Body of pancreas (tissue), 4 donors: ENCODE results near the gene KNCN. TPM values are rescaled to one million over a fixed set of nuclear protein-coding genes. Genes with fewer than 3 reads are reported as not detected.

ENCODE experiments used
- ATAC-seq: fragments of 150-250 bp; one replicate; pipeline ENCODE4 v1.9.1; 2016
- DNase-seq, 4 donors: peaks; one replicate each; pipeline ENCODE4 v3.0.0-alpha.2; 2019
- H3K27ac ChIP-seq, 4 donors: fragments of 200-600 bp; sonication (generic); 1 replicate in 3 of 4; 2 replicates in 1 of 4; pipeline versions ENCODE4 v1.5.1 to v1.6.1; 2016 to 2019; ENCODE audit warnings: mild to moderate bottlenecking in 1 of 4, mixed read lengths in 1 of 4, moderate library complexity in 1 of 4
- H3K27me3 ChIP-seq, 2 donors: fragments of 200-600 bp; sonication (generic); one replicate each; pipeline ENCODE4 v1.6.0; 2016; ENCODE audit warnings: mild to moderate bottlenecking in 1 of 2
- H3K36me3 ChIP-seq, 2 donors: fragments of 200-600 bp; sonication (generic); replicated peaks in 1 of 2; 2 replicates each; pipeline ENCODE4 v1.5.1; 2016; ENCODE audit warnings: low read depth in 2 of 2; ENCODE audit not compliant: insufficient read depth in 1 of 2
- H3K4me1 ChIP-seq: fragments of 200-600 bp; sonication (generic); one replicate; pipeline ENCODE4 v1.6.0; 2016
- H3K4me3 ChIP-seq, 2 donors: fragments of 200-600 bp; sonication (generic); 1 replicate in 1 of 2; 2 replicates in 1 of 2; pipeline ENCODE4 v1.5.1; 2016 to 2019
- H3K9me3 ChIP-seq, 3 donors: fragments of 200-600 bp; sonication (generic); 1 replicate in 2 of 3; 2 replicates in 1 of 3; pipeline ENCODE4 v1.5.1; 2016
- POLR2A ChIP-seq, 3 donors: fragments of 450-650 bp; IDR thresholded peaks; one replicate each; pipeline ENCODE4 v1.6.1; 2016; ENCODE audit warnings: antibody characterized with exemption in 3 of 3, mild to moderate bottlenecking in 2 of 3
- WGBS, 2 donors: methylation state at CpG; one replicate each; pipeline ENCODE4 v1.1.5; 2017; 5-methylcytosine and 5-hydroxymethylcytosine counted together
- intact Hi-C: fragments of 100-400 bp; cut with DNase I; formaldehyde crosslinking; loops from one replicate; pipeline ENCODE4 v1.15.1; 2023
- total RNA-seq, 2 donors: library from RNA; depleted of rRNA; stranded (reverse); fragments of >200 nt; gene quantifications; one replicate each; pipeline ENCODE4 v1.1.0, GENCODE V29; 2016
- TF ChIP-seq, protein P1 (sequence below), 7 experiments: fragments of 450-650 bp in 4 of 7; fragments of 200-600 bp in 3 of 7; sonication (generic) in 3 of 7; IDR thresholded peaks; one replicate each; pipeline ENCODE4 v1.5.1; 2016 to 2019; ENCODE audit warnings: antibody characterized with exemption in 7 of 7

The KNCN gene
- total RNA-seq, 2 donors from 2014 or later, result not detected

- H3K27me3 ChIP-seq, result no peaks in the 10 kb centered on the region
- H3K36me3 ChIP-seq, result peaks cover 4 to 23% of the 10 kb centered on the region in 2 donors
- DNase-seq (no peak), ATAC-seq (no peak)
- TF ChIP-seq, protein P1, sequence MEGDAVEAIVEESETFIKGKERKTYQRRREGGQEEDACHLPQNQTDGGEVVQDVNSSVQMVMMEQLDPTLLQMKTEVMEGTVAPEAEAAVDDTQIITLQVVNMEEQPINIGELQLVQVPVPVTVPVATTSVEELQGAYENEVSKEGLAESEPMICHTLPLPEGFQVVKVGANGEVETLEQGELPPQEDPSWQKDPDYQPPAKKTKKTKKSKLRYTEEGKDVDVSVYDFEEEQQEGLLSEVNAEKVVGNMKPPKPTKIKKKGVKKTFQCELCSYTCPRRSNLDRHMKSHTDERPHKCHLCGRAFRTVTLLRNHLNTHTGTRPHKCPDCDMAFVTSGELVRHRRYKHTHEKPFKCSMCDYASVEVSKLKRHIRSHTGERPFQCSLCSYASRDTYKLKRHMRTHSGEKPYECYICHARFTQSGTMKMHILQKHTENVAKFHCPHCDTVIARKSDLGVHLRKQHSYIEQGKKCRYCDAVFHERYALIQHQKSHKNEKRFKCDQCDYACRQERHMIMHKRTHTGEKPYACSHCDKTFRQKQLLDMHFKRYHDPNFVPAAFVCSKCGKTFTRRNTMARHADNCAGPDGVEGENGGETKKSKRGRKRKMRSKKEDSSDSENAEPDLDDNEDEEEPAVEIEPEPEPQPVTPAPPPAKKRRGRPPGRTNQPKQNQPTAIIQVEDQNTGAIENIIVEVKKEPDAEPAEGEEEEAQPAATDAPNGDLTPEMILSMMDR (IDR thresholded peaks at IDR 0.05), result no peak
- TF ChIP-seq POLR2A (IDR thresholded peaks at IDR 0.05), result no peak
- H3K27ac ChIP-seq, result no peak overlapping the region
- peaks cover 35% of the 10 kb centered on the region for H3K4me1 ChIP-seq
- WGBS, 2 donors, result 57 to 63% methylated on average over 12 of the region's 12 CpGs
- intact Hi-C loops, result no loop called here
- no peak overlapping the region for H3K4me3 ChIP-seq
- no peaks in the 10 kb centered on the region for H3K9me3 ChIP-seq
Observed at GRCh38 chr1:46585312-46585938, 34.0 kb upstream of the KNCN start.

GRCh38 chr1:46583494-46583893 lies 32.0 kb upstream of the KNCN start:
- no peak overlapping the region for H3K4me3 ChIP-seq
- H3K36me3 ChIP-seq, result peaks cover 4 to 26% of the 10 kb centered on the region in 2 donors
- DNase-seq, result no peak
- peak overlapping the region in 1 of 4 donors; percentile 15 for H3K27ac ChIP-seq
- TF ChIP-seq, protein P1 (IDR thresholded peaks at IDR 0.05), result no peak
- TF ChIP-seq POLR2A (IDR thresholded peaks at IDR 0.05), result no peak
- no peaks in the 10 kb centered on the region for H3K27me3 ChIP-seq
- no peak for ATAC-seq
- H3K4me1 ChIP-seq, result peaks cover 27% of the 10 kb centered on the region
- 79 to 85% methylated on average over 5 of the region's 5 CpGs for WGBS, 2 donors
- H3K9me3 ChIP-seq, result no peaks in the 10 kb centered on the region
- intact Hi-C loops, result no loop called here

DNA sequence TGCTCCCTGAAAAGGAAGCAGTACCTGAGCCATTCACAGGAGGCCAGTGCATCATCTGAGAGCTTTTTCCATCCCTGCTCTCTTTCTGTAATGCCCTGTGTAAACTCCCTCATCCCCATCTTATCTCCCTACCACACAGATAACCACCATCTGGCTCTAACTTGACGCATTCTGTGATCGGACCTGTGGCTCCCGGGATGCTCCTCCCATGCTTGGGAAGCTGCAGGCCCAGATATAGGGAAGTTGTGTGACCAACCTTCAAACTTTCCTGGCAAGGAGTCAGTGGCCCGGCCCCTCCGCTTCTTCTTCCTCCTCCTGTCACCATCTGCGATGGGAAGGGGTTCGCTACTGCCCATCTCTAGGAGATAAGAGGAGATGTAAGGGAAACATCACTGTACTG lies 31.5 kb upstream of the KNCN start:
- Histone ChIP-seq H3K4me3 (no peak overlapping the region), H3K27me3 (no peaks in the 10 kb centered on the region), H3K4me1 (peaks cover 24% of the 10 kb centered on the region), H3K36me3 (peaks cover 4 to 26% of the 10 kb centered on the region in 2 donors), H3K9me3 (no peaks in the 10 kb centered on the region), H3K27ac (peak overlapping the region in 1 of 4 donors; percentile 8)
- ATAC-seq (no peak), DNase-seq (no peak)
- TF ChIP-seq, protein P1 (IDR thresholded peaks at IDR 0.05), result no peak
- no peak for TF ChIP-seq POLR2A (IDR thresholded peaks at IDR 0.05)
- WGBS, 2 donors, result 59 to 61% methylated on average over 7 of the region's 7 CpGs
- intact Hi-C loops, result no loop called here

- TF ChIP-seq POLR2A (IDR thresholded peaks at IDR 0.05), result no peak
- TF ChIP-seq, protein P1 (IDR thresholded peaks at IDR 0.05), result no peak
Observed at GRCh38 chr1:46581681-46582455, 30.4 kb upstream of the KNCN start.

More at GRCh38 chr1:46581681-46582455, 30.4 kb upstream of the KNCN start:
- peak overlapping the region in 1 of 4 donors; percentile 8 for H3K27ac ChIP-seq
- intact Hi-C loops, result no loop called here
- WGBS, 2 donors, result 74 to 81% methylated on average over 4 of the region's 4 CpGs
- DNase-seq, result no peak
- peaks cover 15% of the 10 kb centered on the region for H3K4me1 ChIP-seq
- H3K9me3 ChIP-seq, result no peaks in the 10 kb centered on the region
- H3K4me3 ChIP-seq, result no peak overlapping the region
- H3K36me3 ChIP-seq, result peaks cover 4 to 28% of the 10 kb centered on the region in 2 donors
- H3K27me3 ChIP-seq, result no peaks in the 10 kb centered on the region
- no peak for ATAC-seq
